NB4 (cell line): ENCODE measurements around the gene XXYLT1.

Source experiments
- DNase-seq: peaks from one replicate; pipeline ENCODE4 v3.0.0; 2010; ENCODE audit warnings: low read depth
- H3K4me3 ChIP-seq: one replicate; pipeline ENCODE4 v1.5.1; 2011; ENCODE audit warnings: mild to moderate bottlenecking, low read depth, low read length, moderate library complexity
- MYC ChIP-seq: IDR thresholded peaks from 2 replicates; pipeline ENCODE4 v1.6.1; 2011; ENCODE audit warnings: low read depth, low read length
- POLR2A ChIP-seq: IDR thresholded peaks from 2 replicates; pipeline ENCODE4 v1.6.1; 2011; ENCODE audit warnings: mild to moderate bottlenecking; ENCODE audit not compliant: insufficient read length; ENCODE audit errors: extremely low read depth
- TF ChIP-seq, protein P1 (sequence below): IDR thresholded peaks from one replicate; pipeline ENCODE4 v1.5.1; 2012; ENCODE audit warnings: low read depth, low read length
- TF ChIP-seq, protein P2 (sequence below): IDR thresholded peaks from 2 replicates; pipeline ENCODE4 v1.6.1; 2011; ENCODE audit warnings: low read depth, low read length

The XXYLT1 gene

DNA sequence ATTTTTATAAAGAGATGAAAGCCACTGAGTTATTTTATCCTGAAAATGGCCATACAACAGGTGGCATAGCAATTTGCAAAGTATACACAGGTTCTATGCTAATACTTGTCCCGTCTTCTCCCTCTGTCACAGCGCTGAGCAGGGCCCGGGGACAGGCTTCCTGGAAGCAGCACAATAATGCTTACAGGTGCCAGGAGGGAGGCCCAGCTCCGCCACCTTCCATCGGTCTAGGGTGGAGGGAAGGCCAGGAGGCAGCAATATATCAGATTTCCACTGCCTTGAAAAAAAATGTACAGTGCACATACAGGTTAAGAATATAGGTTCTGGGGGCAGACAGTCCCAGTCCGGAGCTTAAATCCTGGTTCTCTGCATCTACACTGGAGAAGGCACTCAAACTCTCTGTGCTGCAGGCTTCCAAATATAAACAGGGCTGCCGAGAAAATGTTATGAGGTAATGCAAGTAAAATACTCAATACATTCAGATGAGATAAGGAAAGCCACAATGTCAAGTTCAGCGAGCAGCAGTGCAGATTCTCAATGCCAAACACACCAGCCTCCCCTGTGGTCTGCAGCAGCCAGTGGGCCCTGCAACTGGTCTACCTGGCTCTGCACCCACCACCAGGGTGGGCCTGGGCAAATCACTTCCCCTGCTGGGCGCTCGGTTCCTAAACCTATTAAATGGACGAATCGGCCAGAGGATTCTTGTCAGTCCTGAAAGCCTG is 189.6 kb downstream of the XXYLT1 start:
- H3K4me3 ChIP-seq: no peak overlapping the region
- no peak for DNase-seq
- TF ChIP-seq MYC (no peak), POLR2A (no peak)
- TF ChIP-seq, protein P1, sequence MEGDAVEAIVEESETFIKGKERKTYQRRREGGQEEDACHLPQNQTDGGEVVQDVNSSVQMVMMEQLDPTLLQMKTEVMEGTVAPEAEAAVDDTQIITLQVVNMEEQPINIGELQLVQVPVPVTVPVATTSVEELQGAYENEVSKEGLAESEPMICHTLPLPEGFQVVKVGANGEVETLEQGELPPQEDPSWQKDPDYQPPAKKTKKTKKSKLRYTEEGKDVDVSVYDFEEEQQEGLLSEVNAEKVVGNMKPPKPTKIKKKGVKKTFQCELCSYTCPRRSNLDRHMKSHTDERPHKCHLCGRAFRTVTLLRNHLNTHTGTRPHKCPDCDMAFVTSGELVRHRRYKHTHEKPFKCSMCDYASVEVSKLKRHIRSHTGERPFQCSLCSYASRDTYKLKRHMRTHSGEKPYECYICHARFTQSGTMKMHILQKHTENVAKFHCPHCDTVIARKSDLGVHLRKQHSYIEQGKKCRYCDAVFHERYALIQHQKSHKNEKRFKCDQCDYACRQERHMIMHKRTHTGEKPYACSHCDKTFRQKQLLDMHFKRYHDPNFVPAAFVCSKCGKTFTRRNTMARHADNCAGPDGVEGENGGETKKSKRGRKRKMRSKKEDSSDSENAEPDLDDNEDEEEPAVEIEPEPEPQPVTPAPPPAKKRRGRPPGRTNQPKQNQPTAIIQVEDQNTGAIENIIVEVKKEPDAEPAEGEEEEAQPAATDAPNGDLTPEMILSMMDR: no peak
- TF ChIP-seq, protein P2, sequence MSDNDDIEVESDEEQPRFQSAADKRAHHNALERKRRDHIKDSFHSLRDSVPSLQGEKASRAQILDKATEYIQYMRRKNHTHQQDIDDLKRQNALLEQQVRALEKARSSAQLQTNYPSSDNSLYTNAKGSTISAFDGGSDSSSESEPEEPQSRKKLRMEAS: no peak

- no peak for TF ChIP-seq MYC
- TF ChIP-seq, protein P1: no peak
- TF ChIP-seq POLR2A: no peak
- TF ChIP-seq, protein P2: no peak
- no peak overlapping the region for H3K4me3 ChIP-seq
- no peak for DNase-seq
These were observed 190.3 kb downstream of the XXYLT1 start for GRCh38 chr3:195080571-195081151.

DNA sequence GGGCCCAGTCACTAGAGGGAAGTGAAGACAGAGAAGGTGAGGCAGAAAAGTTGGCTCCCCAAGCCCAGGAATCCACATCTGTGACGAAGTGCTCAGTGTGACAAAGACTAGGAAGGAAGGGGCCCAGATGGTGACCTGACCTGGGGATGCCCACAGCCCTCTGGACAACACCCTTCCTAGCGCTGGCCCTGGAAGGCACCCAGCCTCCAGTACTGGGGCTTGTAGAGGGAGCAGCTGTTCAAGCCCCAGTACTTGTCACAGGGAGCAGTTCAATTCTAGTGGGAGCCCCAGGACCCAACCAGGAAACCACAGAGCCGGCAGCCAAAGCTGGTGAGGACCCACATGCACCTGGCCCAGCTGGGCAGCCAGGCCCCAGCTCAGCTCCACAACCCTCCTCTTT is 190.8 kb downstream of the XXYLT1 start:
- peak; percentile 62 for DNase-seq
- no peak overlapping the region for H3K4me3 ChIP-seq

GRCh38 chr3:195079636-195080035 is 191.3 kb downstream of the XXYLT1 start:
- no peak for DNase-seq
- TF ChIP-seq, protein P2: no peak
- TF ChIP-seq MYC (no peak), POLR2A (no peak)
- TF ChIP-seq, protein P1: no peak
- H3K4me3 ChIP-seq: no peak overlapping the region

More for the DNA sequence above, 190.8 kb downstream of the XXYLT1 start:
- TF ChIP-seq, protein P1: no peak
- TF ChIP-seq, protein P2: no peak
- TF ChIP-seq MYC (no peak), POLR2A (no peak)

GRCh38 chr3:195078891-195079440 is 192.0 kb downstream of the XXYLT1 start:
- no peak overlapping the region for H3K4me3 ChIP-seq
- DNase-seq: no peak
- TF ChIP-seq, protein P2: no peak
- TF ChIP-seq, protein P1: no peak
- TF ChIP-seq POLR2A: no peak
- TF ChIP-seq MYC: no peak
